Hepatocyte (in vitro differentiated cells): ENCODE data around the gene GPX8.

ENCODE experiments used
- EZH2 ChIP-seq: fragments of 200-600 bp; sonication (generic); IDR thresholded peaks from 2 replicates; pipeline ENCODE4 v1.6.1; 2016; ENCODE audit warnings: antibody characterized with exemption, mild to moderate bottlenecking, borderline replicate concordance
- TF ChIP-seq, protein P1 (sequence below): fragments of 200-600 bp; sonication (generic); IDR thresholded peaks from 2 replicates; pipeline ENCODE4 v1.5.1; 2016; ENCODE audit warnings: antibody characterized with exemption, mild to moderate bottlenecking; ENCODE audit not compliant: poor library complexity

DNA sequence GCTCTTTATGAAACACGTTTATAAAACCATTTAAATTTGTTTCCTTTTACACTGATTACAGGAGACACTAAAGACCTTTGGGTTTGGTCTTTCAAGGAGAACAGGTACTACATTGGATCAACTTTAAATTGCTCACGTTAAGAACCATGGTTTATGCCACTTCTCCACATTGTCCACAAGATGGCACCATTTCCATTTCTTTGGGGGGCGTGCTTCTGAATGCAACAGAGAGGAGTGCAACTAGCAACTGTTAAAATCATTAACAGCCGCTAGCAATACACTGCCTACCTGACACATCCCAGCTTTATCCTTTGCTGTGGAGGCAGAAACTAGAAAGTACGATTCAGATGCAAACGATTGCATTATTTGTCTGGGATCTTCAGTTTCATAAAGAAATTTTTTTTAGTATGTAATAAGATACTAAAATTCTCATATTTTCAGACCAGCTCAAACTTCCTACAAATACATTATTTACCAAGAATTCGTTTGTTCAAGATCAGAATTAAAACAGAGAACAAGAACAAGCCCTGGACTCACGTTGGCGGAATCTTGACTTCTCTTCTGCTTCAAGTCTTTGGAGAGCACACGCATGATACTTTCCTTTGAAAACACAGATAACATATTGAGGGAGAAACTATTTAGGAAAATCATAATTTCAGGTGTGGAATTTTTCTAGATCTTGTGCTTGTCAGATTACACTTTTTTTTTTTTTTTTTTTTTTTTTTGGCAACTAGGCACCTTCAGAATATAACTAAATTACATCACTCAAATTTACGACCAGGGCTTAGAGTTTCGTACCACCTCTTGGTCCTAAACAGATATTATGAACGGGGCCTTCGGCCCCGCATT is 12.3 kb downstream of the GPX8 start:
- TF ChIP-seq, protein P1, sequence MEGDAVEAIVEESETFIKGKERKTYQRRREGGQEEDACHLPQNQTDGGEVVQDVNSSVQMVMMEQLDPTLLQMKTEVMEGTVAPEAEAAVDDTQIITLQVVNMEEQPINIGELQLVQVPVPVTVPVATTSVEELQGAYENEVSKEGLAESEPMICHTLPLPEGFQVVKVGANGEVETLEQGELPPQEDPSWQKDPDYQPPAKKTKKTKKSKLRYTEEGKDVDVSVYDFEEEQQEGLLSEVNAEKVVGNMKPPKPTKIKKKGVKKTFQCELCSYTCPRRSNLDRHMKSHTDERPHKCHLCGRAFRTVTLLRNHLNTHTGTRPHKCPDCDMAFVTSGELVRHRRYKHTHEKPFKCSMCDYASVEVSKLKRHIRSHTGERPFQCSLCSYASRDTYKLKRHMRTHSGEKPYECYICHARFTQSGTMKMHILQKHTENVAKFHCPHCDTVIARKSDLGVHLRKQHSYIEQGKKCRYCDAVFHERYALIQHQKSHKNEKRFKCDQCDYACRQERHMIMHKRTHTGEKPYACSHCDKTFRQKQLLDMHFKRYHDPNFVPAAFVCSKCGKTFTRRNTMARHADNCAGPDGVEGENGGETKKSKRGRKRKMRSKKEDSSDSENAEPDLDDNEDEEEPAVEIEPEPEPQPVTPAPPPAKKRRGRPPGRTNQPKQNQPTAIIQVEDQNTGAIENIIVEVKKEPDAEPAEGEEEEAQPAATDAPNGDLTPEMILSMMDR: peak; percentile 87
- TF ChIP-seq EZH2: no peak
